B cell (primary cell): ENCODE results near the gene MAP6. TPM values are rescaled to one million over a fixed set of nuclear protein-coding genes. Genes with fewer than 3 reads are reported as not detected.

Source experiments
- ATAC-seq: fragments of 200-7000 bp; cut with Tn5 transposase; one replicate; pipeline ENCODE4 v1.10.0; 2021; ENCODE audit warnings: low read depth, mild to moderate bottlenecking, moderate number of reproducible peaks, moderate library complexity
- CTCF ChIA-PET: fragments of 350-600 bp; sonication (Branson Sonifier 250); formaldehyde crosslinking; loops from one replicate; lab custom pipeline; 2021; ENCODE audit warnings: antibody characterized with exemption, inconsistent platforms; lab: Charles Lee
- POLR2A ChIA-PET: fragments of 350-600 bp; sonication (Branson Sonifier 250); formaldehyde crosslinking; loops from one replicate; lab custom pipeline; 2021; ENCODE audit warnings: antibody characterized with exemption; lab: Charles Lee
- DNase-seq: peaks from one replicate; pipeline ENCODE4 v3.0.0; 2013
- H2AFZ ChIP-seq: 2 replicates; pipeline ENCODE4 v1.6.1; 2012; ENCODE audit warnings: mild to moderate bottlenecking, low read depth, low read length; ENCODE audit not compliant: insufficient read depth, poor library complexity, severe bottlenecking
- H3K27ac ChIP-seq, 2 donors: 1 replicate in 1 of 2; 2 replicates in 1 of 2; pipeline ENCODE4 v1.5.1; 2012 to 2013; ENCODE audit warnings: low read length in 2 of 2, mild to moderate bottlenecking in 2 of 2, moderate library complexity in 1 of 2
- H3K27me3 ChIP-seq, 4 experiments: fragments of 200-600 bp in 1 of 4; sonication (generic) in 1 of 4; replicated peaks in 1 of 4; 1 replicate in 2 of 4; 2 replicates in 2 of 4; pipeline versions ENCODE4 v1.6.1 to v1.7.0; 2013 to 2016; ENCODE audit warnings: low read length in 3 of 4, mild to moderate bottlenecking in 2 of 4, mixed read lengths in 1 of 4, moderate library complexity in 1 of 4; ENCODE audit not compliant: insufficient read depth in 4 of 4, control insufficient read depth in 3 of 4; ENCODE audit errors: control extremely low read depth in 1 of 4
- H3K36me3 ChIP-seq, 2 experiments: replicated peaks in 1 of 2; 1 replicate in 1 of 2; 2 replicates in 1 of 2; pipeline versions ENCODE4 v1.6.1 to v1.7.1; 2013; ENCODE audit warnings: low read length in 1 of 2; ENCODE audit not compliant: insufficient read depth in 2 of 2, control insufficient read depth in 1 of 2; ENCODE audit errors: control extremely low read depth in 1 of 2, extremely low read depth in 1 of 2
- H3K4me1 ChIP-seq, 2 donors: fragments of 200-600 bp in 1 of 2; sonication (generic) in 1 of 2; 1 replicate in 1 of 2; 2 replicates in 1 of 2; pipeline versions ENCODE4 v1.5.1 to v1.6.1; 2013 to 2017; ENCODE audit warnings: low read length in 2 of 2; ENCODE audit not compliant: control insufficient read depth in 2 of 2, insufficient read depth in 2 of 2
- H3K4me2 ChIP-seq: replicated peaks from 2 replicates; pipeline ENCODE3; 2012; ENCODE audit warnings: mild to moderate bottlenecking, low read depth, low read length; ENCODE audit not compliant: poor library complexity, severe bottlenecking
- H3K4me3 ChIP-seq, 5 experiments: fragments of 200-600 bp in 1 of 5; sonication (generic) in 1 of 5; 1 replicate in 3 of 5; 2 replicates in 2 of 5; pipeline versions ENCODE4 v1.5.1 to v1.7.0; 2011 to 2016; ENCODE audit warnings: low read length in 4 of 5, mild to moderate bottlenecking in 4 of 5, low read depth in 2 of 5, control low read depth in 1 of 5, moderate library complexity in 1 of 5; ENCODE audit not compliant: insufficient read depth in 1 of 5; ENCODE audit errors: control extremely low read depth in 1 of 5, extremely low read depth in 1 of 5
- H3K79me2 ChIP-seq: fragments of 200-600 bp; sonication (generic); one replicate; pipeline ENCODE4 v1.6.0; 2016; ENCODE audit warnings: low read length; ENCODE audit not compliant: control insufficient read depth, insufficient read depth
- H3K9ac ChIP-seq: fragments of 200-600 bp; sonication (generic); 2 replicates; pipeline ENCODE4 v1.6.1; 2017; ENCODE audit warnings: mild to moderate bottlenecking, low read length, moderate library complexity
- H3K9me3 ChIP-seq, 3 donors: one replicate each; pipeline versions ENCODE4 v1.6.1 to v1.7.1; 2013; ENCODE audit warnings: low read length in 2 of 3; ENCODE audit not compliant: control insufficient read depth in 2 of 3, insufficient read depth in 1 of 3; ENCODE audit errors: control extremely low read depth in 1 of 3
- H4K20me1 ChIP-seq: 2 replicates; pipeline ENCODE4 v1.6.0; 2012; ENCODE audit warnings: mild to moderate bottlenecking, low read length; ENCODE audit not compliant: insufficient read depth, control insufficient read depth, poor library complexity, severe bottlenecking
- H3K27ac Mint-ChIP-seq: one replicate; pipeline ENCODE4 v1.8.0; 2021; ENCODE audit warnings: mixed read lengths
- H3K27me3 Mint-ChIP-seq: one replicate; pipeline ENCODE4 v1.8.0; 2021; ENCODE audit warnings: mixed read lengths
- H3K4me1 Mint-ChIP-seq: one replicate; pipeline ENCODE4 v1.8.0; 2021; ENCODE audit warnings: mixed read lengths
- H3K4me3 Mint-ChIP-seq: one replicate; pipeline ENCODE4 v1.8.0; 2021; ENCODE audit warnings: mixed read lengths
- H3K9me3 Mint-ChIP-seq: one replicate; pipeline ENCODE4 v1.8.0; 2022; ENCODE audit warnings: mixed read lengths; ENCODE audit not compliant: insufficient read depth
- EZH2 ChIP-seq: IDR thresholded peaks from 2 replicates; pipeline ENCODE4 v1.6.1; 2012; ENCODE audit warnings: borderline replicate concordance, low read depth, mild to moderate bottlenecking, moderate library complexity, low read length; ENCODE audit not compliant: insufficient read depth, poor library complexity, severe bottlenecking
- WGBS: methylation state at CpG from one replicate; pipeline ENCODE4 v1.1.5; 2013; ENCODE audit warnings: missing lambda C conversion rate; ENCODE audit not compliant: insufficient coverage; 5-methylcytosine and 5-hydroxymethylcytosine counted together
- intact Hi-C: fragments of 100-400 bp; cut with micrococcal nuclease; formaldehyde crosslinking; loops from one replicate; pipeline ENCODE4 v1.10.0; 2022
- polyA plus RNA-seq: library from polyadenylated mRNA; depleted of rRNA; stranded (reverse); fragments of >200 nt; gene quantifications from 2 replicates; pipeline ENCODE4 v1.2.3, GENCODE V29; 2012
- total RNA-seq, 2 donors: library from RNA; stranded (reverse); fragments of 120-200 nt in 1 of 2; gene quantifications; 1 replicate in 1 of 2; 2 replicates in 1 of 2; pipeline versions ENCODE4 v1.2.3 to v1.2.4, GENCODE V29; 2013 to 2022
- TF ChIP-seq, protein P1 (sequence below): fragments of 200-600 bp; IDR thresholded peaks from one replicate; pipeline ENCODE4 v1.8.0; 2022; ENCODE audit warnings: antibody characterized with exemption, mild to moderate bottlenecking

Gene MAP6
- total and polyA plus RNA-seq, 2 donors (not counting 1 experiment from before 2014, with no cell fraction given), result 0.54 to 0.57 TPM

DNA sequence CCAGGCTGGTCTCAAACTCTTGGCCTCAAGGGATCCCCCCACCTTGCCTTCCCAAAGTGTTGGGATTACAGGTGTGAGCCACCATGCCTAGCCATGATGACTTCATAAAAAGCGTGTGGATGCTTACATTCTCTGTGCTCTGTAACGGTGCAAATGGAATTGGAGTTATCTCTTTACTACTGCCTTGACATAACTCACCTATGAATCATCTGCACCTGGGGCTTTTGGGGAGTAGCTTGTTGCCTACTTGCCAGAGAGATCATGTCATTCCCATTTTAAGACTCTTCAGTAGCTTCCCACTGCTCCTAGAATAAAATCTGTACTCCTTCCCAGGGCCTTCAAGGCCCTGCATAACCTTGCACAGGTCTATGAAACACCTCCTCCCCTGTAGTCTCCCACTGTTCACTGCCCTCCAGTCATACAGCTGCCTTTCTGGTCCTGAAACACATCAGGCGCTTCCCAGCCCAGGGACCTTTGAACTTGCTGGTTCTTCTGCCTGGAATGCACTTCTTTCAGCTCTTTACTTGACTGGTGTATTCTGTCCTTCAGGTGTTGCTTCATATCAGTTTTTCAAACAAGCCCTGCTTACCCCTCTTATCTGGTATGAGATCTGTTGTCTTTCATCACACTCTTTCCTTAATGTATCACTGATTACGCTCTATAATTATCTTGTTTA is 29.2 kb upstream of the MAP6 start:
- no peak overlapping the region for H2AFZ ChIP-seq
- POLR2A ChIA-PET, result no interaction called here
- Mint-ChIP-seq H3K4me1 (no peaks in the 10 kb centered on the region), H3K27me3 (peaks cover 15% of the 10 kb centered on the region), H3K4me3 (no peak overlapping the region), H3K9me3 (no peaks in the 10 kb centered on the region), H3K27ac (no peak overlapping the region)
- no peaks in the 10 kb centered on the region for H3K27me3 ChIP-seq
- H3K36me3 ChIP-seq, result no peaks in the 10 kb centered on the region
- no peaks in the 10 kb centered on the region for H3K4me1 ChIP-seq
- intact Hi-C loops, result no loop called here
- CTCF ChIA-PET, result interaction anchor here (1.8 kb wide), 1 partner anchor 8 kb away, joined by 8 read pairs; no protein-coding TSS in a partner anchor
- no peaks in the 10 kb centered on the region for H4K20me1 ChIP-seq
- H3K4me3 ChIP-seq, result no peak overlapping the region
- WGBS, result 100% methylated on average over 1 of the region's 4 CpGs
- no peaks in the 10 kb centered on the region for H3K79me2 ChIP-seq
- no peaks in the 10 kb centered on the region for H3K9me3 ChIP-seq
- ATAC-seq, result no peak
- H3K27ac ChIP-seq, result no peak overlapping the region
- H3K9ac ChIP-seq, result no peak overlapping the region
- TF ChIP-seq EZH2, result no peak
- TF ChIP-seq, protein P1, sequence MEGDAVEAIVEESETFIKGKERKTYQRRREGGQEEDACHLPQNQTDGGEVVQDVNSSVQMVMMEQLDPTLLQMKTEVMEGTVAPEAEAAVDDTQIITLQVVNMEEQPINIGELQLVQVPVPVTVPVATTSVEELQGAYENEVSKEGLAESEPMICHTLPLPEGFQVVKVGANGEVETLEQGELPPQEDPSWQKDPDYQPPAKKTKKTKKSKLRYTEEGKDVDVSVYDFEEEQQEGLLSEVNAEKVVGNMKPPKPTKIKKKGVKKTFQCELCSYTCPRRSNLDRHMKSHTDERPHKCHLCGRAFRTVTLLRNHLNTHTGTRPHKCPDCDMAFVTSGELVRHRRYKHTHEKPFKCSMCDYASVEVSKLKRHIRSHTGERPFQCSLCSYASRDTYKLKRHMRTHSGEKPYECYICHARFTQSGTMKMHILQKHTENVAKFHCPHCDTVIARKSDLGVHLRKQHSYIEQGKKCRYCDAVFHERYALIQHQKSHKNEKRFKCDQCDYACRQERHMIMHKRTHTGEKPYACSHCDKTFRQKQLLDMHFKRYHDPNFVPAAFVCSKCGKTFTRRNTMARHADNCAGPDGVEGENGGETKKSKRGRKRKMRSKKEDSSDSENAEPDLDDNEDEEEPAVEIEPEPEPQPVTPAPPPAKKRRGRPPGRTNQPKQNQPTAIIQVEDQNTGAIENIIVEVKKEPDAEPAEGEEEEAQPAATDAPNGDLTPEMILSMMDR, result no peak
- no peak for DNase-seq
- H3K4me2 ChIP-seq, result no peak overlapping the region

DNA sequence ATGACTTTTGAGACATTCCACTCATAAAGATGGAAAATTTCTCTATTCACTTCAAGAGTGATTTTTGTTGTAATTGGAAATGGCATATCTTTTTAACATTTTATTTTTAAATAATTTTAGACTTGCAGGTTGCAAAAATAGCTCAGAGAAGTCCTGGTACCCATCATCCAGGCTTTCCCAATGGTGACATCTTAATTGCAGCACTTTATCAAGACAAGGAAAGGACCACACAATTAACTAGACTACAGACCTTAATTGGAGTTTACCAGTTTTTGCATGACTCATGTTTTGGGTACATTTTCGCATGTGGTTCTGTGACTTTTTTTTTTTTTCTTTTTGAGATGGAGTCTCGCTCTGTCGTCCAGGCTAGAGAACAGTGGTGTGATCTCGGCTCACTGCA is 23.0 kb upstream of the MAP6 start:
- Histone ChIP-seq H3K36me3 (no peaks in the 10 kb centered on the region), H3K4me1 (peaks cover 27% of the 10 kb centered on the region in 2 donors), H3K9me3 (peaks cover 0 to 13% (median 0%) of the 10 kb centered on the region in 3 donors), H2AFZ (no peak overlapping the region), H3K4me2 (no peak overlapping the region), H4K20me1 (no peaks in the 10 kb centered on the region), H3K27me3 (peaks cover 0 to 2% (median 0%) of the 10 kb centered on the region in 4 experiments), H3K79me2 (no peaks in the 10 kb centered on the region), H3K4me3 (no peak overlapping the region), H3K27ac (no peak overlapping the region), H3K9ac (no peak overlapping the region)
- Mint-ChIP-seq H3K27ac (no peak overlapping the region), H3K4me3 (no peak overlapping the region), H3K27me3 (peaks cover 3% of the 10 kb centered on the region), H3K4me1 (peaks cover 33% of the 10 kb centered on the region), H3K9me3 (peaks cover under 1% of the 10 kb centered on the region)
- intact Hi-C loops, result loop anchor here (5.0 kb wide), 1 partner anchor 110 kb away; no protein-coding TSS in a partner anchor
- no CpG with 5 or more reads among the region's 4 CpGs for WGBS
- ATAC-seq, result no peak
- DNase-seq, result no peak
- ChIA-PET POLR2A (no interaction called here), CTCF (interaction anchor here (1.4 kb wide), 1 partner anchor 14 kb away, joined by 6 read pairs; no protein-coding TSS in a partner anchor)
- TF ChIP-seq EZH2, result no peak
- TF ChIP-seq, protein P1, result no peak
